GM12878 (cell line): Measurements from ENCODE around the gene PCSK6. TPM values are rescaled to one million over a fixed set of nuclear protein-coding genes. Genes with fewer than 3 reads are reported as not detected.

Experiments used
- ATAC-seq: fragments of 200-7000 bp; cut with Tn5 transposase; 3 replicates; pipeline ENCODE4 v1.9.1; 2020; ENCODE audit warnings: mild to moderate bottlenecking, moderate library complexity
- BruUV-seq: library from RNA; stranded (reverse); fragments of 400-500 nt; replicated peaks from 2 replicates; lab custom pipeline; 2021; lab: Mats Ljungman, UMichigan
- CTCF ChIA-PET: fragments of 300-600 bp; sonication (Branson Sonifier 250); formaldehyde crosslinking; extraction: SDS; loops from one replicate; lab custom pipeline; 2021; ENCODE audit warnings: inconsistent platforms; lab: Yijun Ruan, JAX
- POLR2A ChIA-PET: fragments of 350-600 bp; formaldehyde crosslinking; extraction: SDS; loops from one replicate; lab custom pipeline; 2021; ENCODE audit warnings: inconsistent platforms; lab: Charles Lee
- RAD21 ChIA-PET: fragments of 300-600 bp; sonication (Branson Sonifier 250); formaldehyde crosslinking; loops from one replicate; lab custom pipeline; 2023; ENCODE audit warnings: antibody characterized with exemption; ENCODE audit not compliant: unreplicated experiment; lab: Charles Lee
- SMC1A ChIA-PET: fragments of 300-600 bp; sonication (Branson Sonifier 250); formaldehyde crosslinking; loops from one replicate; lab custom pipeline; 2023; ENCODE audit not compliant: unreplicated experiment, uncharacterized antibody; lab: Charles Lee
- DNase-seq: peaks from one replicate; pipeline ENCODE4 v3.0.0-alpha.2; 2011; ENCODE audit warnings: low read depth, low spot score
- FAIRE-seq: peaks from 3 replicates; lab custom pipeline; 2011; peaks lifted over from hg19 to GRCh38; lab: Jason Lieb, UNC
- H2AFZ ChIP-seq: 2 replicates; pipeline ENCODE4 v1.6.0; 2011; ENCODE audit warnings: low read depth, low read length, control low read depth; ENCODE audit not compliant: control insufficient read depth
- H3K27ac ChIP-seq: 2 replicates; pipeline ENCODE4 v1.5.1; 2011; ENCODE audit warnings: control low read depth; ENCODE audit not compliant: control insufficient read depth, insufficient read depth
- H3K27me3 ChIP-seq, 2 experiments: replicated peaks in 1 of 2; 2 replicates each; pipeline versions ENCODE4 v1.6.0 to v1.6.1; 2011; ENCODE audit warnings: low read length in 1 of 2; ENCODE audit not compliant: control insufficient read depth in 2 of 2, insufficient read depth in 2 of 2
- H3K36me3 ChIP-seq, 2 experiments: 2 replicates each; pipeline ENCODE4 v1.5.1; 2011; ENCODE audit warnings: low read length in 1 of 2; ENCODE audit not compliant: control insufficient read depth in 2 of 2, insufficient read depth in 2 of 2
- H3K4me1 ChIP-seq: 2 replicates; pipeline ENCODE4 v1.6.1; 2011; ENCODE audit warnings: mild to moderate bottlenecking, low read length, moderate library complexity, mixed read lengths; ENCODE audit not compliant: control insufficient read depth, insufficient read depth
- H3K4me2 ChIP-seq: 2 replicates; pipeline ENCODE4 v1.6.0; 2011; ENCODE audit warnings: control low read depth; ENCODE audit not compliant: control insufficient read depth, insufficient read depth
- H3K4me3 ChIP-seq: fragments of 200-600 bp; sonication (generic); 2 replicates; pipeline ENCODE4 v1.5.1; 2016
- H3K79me2 ChIP-seq: 2 replicates; pipeline ENCODE4 v1.6.0; 2011; ENCODE audit warnings: low read length; ENCODE audit not compliant: control insufficient read depth, insufficient read depth
- H3K9ac ChIP-seq: 2 replicates; pipeline ENCODE4 v1.8.0; 2011; ENCODE audit warnings: low read length, control low read depth, mixed read lengths; ENCODE audit not compliant: control insufficient read depth, insufficient read depth
- H3K9me3 ChIP-seq: replicated peaks from 3 replicates; pipeline ENCODE4 v1.5.1; 2011; ENCODE audit warnings: mild to moderate bottlenecking, low read length; ENCODE audit not compliant: control insufficient read depth, insufficient read depth
- H4K20me1 ChIP-seq: 2 replicates; pipeline ENCODE4 v1.6.0; 2011; ENCODE audit not compliant: control insufficient read depth, insufficient read depth
- BHLHE40 ChIP-seq, 2 experiments: fragments of 450-650 bp in 1 of 2; IDR thresholded peaks; 2 replicates each; pipeline ENCODE4 v1.6.1; 2011 to 2017; ENCODE audit warnings: low read depth in 2 of 2, borderline replicate concordance in 1 of 2, improper control_type of control experiment in 1 of 2, low read length in 1 of 2, mild to moderate bottlenecking in 1 of 2
- EGR1 ChIP-seq, 2 experiments: IDR thresholded peaks; 1 replicate in 1 of 2; 2 replicates in 1 of 2; pipeline ENCODE4 v1.6.1; 2011 to 2012; ENCODE audit warnings: low read depth in 2 of 2, low read length in 2 of 2, borderline replicate concordance in 1 of 2, mild to moderate bottlenecking in 1 of 2, moderate library complexity in 1 of 2
- KAT2A ChIP-seq: conservative IDR thresholded peaks from 2 replicates; pipeline ENCODE4 v1.6.1; 2011; ENCODE audit warnings: low read depth, low read length; ENCODE audit not compliant: control insufficient read depth
- MTA3 ChIP-seq: IDR thresholded peaks from 2 replicates; pipeline ENCODE4 v1.6.1; 2012; ENCODE audit warnings: low read length, inconsistent platforms, borderline replicate concordance
- PBX3 ChIP-seq: IDR thresholded peaks from 2 replicates; pipeline ENCODE4 v1.6.1; 2011; ENCODE audit warnings: mild to moderate bottlenecking, low read depth, low read length, moderate library complexity; ENCODE audit not compliant: insufficient replicate concordance
- SUZ12 ChIP-seq: fragments of 200-600 bp; sonication (generic); IDR thresholded peaks from one replicate; pipeline ENCODE4 v1.6.1; 2018; ENCODE audit warnings: antibody characterized with exemption, mild to moderate bottlenecking; ENCODE audit not compliant: unreplicated experiment
- ZNF207 ChIP-seq: fragments of 450-650 bp; IDR thresholded peaks from 2 replicates; pipeline ENCODE4 v1.6.1; 2014; ENCODE audit warnings: antibody characterized with exemption, mild to moderate bottlenecking, borderline replicate concordance
- ZNF384 ChIP-seq: IDR thresholded peaks from 2 replicates; pipeline ENCODE4 v1.6.1; 2012; ENCODE audit warnings: low read depth, mild to moderate bottlenecking, low read length, improper control_type of control experiment, borderline replicate concordance
- ZNF687 ChIP-seq: fragments of 450-650 bp; IDR thresholded peaks from 2 replicates; pipeline ENCODE4 v1.6.1; 2017; ENCODE audit warnings: mild to moderate bottlenecking, moderate library complexity
- WGBS: methylation state at CpG from one replicate; pipeline ENCODE4 v1.1.6; 2016; ENCODE audit warnings: low lambda C conversion rate; ENCODE audit not compliant: insufficient replicate concordance, insufficient coverage; ENCODE audit errors: missing lambda C conversion rate; 5-methylcytosine and 5-hydroxymethylcytosine counted together
- in situ Hi-C: fragments of 300-500 bp; cut with MboI; formaldehyde crosslinking; loops from 9 replicates; pipeline ENCODE4 v1.14.3; 2018; ENCODE audit warnings: mixed read lengths
- intact Hi-C: fragments of 100-400 bp; cut with micrococcal nuclease; formaldehyde crosslinking; loops from one replicate; pipeline ENCODE4 v1.14.2; 2022; ENCODE audit not compliant: unreplicated experiment
- polyA plus RNA-seq, 11 experiments: library from polyadenylated mRNA; depleted of rRNA in 4 of 11; unstranded in 6 of 11; stranded (reverse) in 5 of 11; fragments of >200 nt; fragmentation: Nextera tagmentation in 4 of 11; fragmentation: Illumina TruSeq in 1 of 11; extraction: Ambion mirVana in 4 of 11; extraction: Trizol in 1 of 11; gene quantifications; 1 replicate in 1 of 11; 2 replicates in 10 of 11; pipeline versions ENCODE4 v1.2.1 to v1.2.3, GENCODE V29; 2011 to 2016; ENCODE audit warnings: inconsistent platforms in 2 of 11, missing spikeins in 2 of 11, low read depth in 1 of 11
- total RNA-seq, 4 experiments: library from RNA; depleted of rRNA in 3 of 4; stranded (reverse); fragments of >200 nt in 3 of 4; fragmentation: Illumina TruSeq in 1 of 4; extraction: Trizol in 1 of 4; gene quantifications; 2 replicates each; pipeline versions ENCODE4 v1.2.1 to v1.2.3, GENCODE V29; 2013 to 2021
- TF ChIP-seq, protein P1 (sequence below): IDR thresholded peaks from 2 replicates; pipeline ENCODE4 v1.6.1; 2012; ENCODE audit warnings: improper control_type of control experiment, low read depth, low read length; ENCODE audit not compliant: insufficient replicate concordance

The PCSK6 gene
- total and polyA plus RNA-seq, 10 of the 15 experiments (the other 5 are each of a cell fraction or from before 2014, with no cell fraction given): 0.19 to 0.67 (median 0.25) TPM; not detected in 4

GRCh38 chr15:101326026-101326315 is 163.5 kb downstream of the PCSK6 start (continued):
- no peak for TF ChIP-seq KAT2A
- TF ChIP-seq EGR1 (IDR thresholded peaks at IDR 0.05; ENCODE audit: borderline replicate concordance in 1 of 2, low read depth in 2 of 2, low read length in 2 of 2): no peak
- TF ChIP-seq, all 136 proteins: peak for 0

DNA sequence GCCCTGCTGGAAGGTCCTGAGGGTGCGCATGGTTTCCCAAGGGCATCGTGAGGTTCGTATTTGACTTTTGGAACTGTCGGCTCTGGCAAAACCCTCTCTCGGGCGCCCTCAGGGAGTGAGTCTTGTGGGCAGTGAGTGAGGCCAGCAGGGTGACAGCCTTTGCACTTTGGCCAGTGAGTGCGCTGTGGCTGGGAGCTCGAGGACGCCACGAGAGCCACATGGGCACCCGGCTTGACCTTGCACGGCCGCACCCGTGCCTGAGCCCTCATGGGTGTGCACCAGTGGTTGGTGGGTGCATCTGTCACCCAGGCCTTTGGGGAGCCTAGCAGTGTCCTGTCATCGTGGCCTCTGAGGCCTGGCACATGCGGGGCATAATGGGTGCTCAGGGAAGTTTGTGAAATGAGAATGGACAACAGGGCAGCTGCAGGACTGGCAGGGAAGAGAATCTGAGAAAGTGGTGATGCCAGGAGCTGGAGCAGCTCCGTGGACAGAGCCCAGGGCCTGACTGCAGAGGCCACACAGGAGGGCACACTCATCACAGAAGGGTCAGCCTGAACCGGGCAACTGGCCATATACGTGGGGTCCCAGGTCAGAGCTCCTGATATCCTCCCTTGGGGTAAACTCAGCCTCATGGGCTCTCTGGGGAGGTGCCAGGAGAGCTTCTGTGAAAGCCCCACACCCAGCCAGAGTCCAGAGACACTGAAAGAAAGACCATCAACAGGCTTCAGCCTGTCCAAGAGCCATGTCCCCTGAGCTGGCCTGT is 164.1 kb downstream of the PCSK6 start:
- DNase-seq (no peak), ATAC-seq (no peak), FAIRE-seq (no peak)
- Histone ChIP-seq H3K36me3 (no peaks in the 10 kb centered on the region), H4K20me1 (no peaks in the 10 kb centered on the region), H3K27me3 (peaks cover 0 to 5% of the 10 kb centered on the region in 2 experiments), H3K4me1 (no peaks in the 10 kb centered on the region), H3K4me3 (no peak overlapping the region), H3K9me3 (no peaks in the 10 kb centered on the region), H3K27ac (no peak overlapping the region), H3K9ac (no peak overlapping the region), H2AFZ (no peak overlapping the region), H3K79me2 (no peaks in the 10 kb centered on the region), H3K4me2 (no peak overlapping the region)
- SMC1A ChIA-PET: no interaction called here
- RAD21 ChIA-PET: no interaction called here
- no TSS peak for BruUV-seq
- POLR2A ChIA-PET: no interaction called here
- CTCF ChIA-PET: interaction anchor here (0.8 kb wide), 1 partner anchor 315 kb away, joined by 3 read pairs; no protein-coding TSS in a partner anchor
- intact Hi-C loops: no loop called here
- 27% methylated on average over 14 of the region's 19 CpGs for WGBS
- in situ Hi-C loops: no loop called here
- TF ChIP-seq ZNF687 (no peak), BHLHE40 (IDR thresholded peaks at IDR 0.05; ENCODE audit: borderline replicate concordance in 1 of 2, low read depth in 2 of 2, low read length in 1 of 2) (no peak), ZNF207 (no peak), PBX3 (no peak), ZNF384 (no peak), MTA3 (no peak), SUZ12 (no peak)
- TF ChIP-seq, protein P1, sequence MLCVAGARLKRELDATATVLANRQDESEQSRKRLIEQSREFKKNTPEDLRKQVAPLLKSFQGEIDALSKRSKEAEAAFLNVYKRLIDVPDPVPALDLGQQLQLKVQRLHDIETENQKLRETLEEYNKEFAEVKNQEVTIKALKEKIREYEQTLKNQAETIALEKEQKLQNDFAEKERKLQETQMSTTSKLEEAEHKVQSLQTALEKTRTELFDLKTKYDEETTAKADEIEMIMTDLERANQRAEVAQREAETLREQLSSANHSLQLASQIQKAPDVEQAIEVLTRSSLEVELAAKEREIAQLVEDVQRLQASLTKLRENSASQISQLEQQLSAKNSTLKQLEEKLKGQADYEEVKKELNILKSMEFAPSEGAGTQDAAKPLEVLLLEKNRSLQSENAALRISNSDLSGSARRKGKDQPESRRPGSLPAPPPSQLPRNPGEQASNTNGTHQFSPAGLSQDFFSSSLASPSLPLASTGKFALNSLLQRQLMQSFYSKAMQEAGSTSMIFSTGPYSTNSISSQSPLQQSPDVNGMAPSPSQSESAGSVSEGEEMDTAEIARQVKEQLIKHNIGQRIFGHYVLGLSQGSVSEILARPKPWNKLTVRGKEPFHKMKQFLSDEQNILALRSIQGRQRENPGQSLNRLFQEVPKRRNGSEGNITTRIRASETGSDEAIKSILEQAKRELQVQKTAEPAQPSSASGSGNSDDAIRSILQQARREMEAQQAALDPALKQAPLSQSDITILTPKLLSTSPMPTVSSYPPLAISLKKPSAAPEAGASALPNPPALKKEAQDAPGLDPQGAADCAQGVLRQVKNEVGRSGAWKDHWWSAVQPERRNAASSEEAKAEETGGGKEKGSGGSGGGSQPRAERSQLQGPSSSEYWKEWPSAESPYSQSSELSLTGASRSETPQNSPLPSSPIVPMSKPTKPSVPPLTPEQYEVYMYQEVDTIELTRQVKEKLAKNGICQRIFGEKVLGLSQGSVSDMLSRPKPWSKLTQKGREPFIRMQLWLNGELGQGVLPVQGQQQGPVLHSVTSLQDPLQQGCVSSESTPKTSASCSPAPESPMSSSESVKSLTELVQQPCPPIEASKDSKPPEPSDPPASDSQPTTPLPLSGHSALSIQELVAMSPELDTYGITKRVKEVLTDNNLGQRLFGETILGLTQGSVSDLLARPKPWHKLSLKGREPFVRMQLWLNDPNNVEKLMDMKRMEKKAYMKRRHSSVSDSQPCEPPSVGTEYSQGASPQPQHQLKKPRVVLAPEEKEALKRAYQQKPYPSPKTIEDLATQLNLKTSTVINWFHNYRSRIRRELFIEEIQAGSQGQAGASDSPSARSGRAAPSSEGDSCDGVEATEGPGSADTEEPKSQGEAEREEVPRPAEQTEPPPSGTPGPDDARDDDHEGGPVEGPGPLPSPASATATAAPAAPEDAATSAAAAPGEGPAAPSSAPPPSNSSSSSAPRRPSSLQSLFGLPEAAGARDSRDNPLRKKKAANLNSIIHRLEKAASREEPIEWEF: no peak
